ENCODE data around the gene CCDC122.
"Not testable (repeated sequence)": the region's sequence is repeated elsewhere in the genome, so short reads cannot be mapped to it uniquely, and the experiment has no call there.

CCDC122 gene

DNA sequence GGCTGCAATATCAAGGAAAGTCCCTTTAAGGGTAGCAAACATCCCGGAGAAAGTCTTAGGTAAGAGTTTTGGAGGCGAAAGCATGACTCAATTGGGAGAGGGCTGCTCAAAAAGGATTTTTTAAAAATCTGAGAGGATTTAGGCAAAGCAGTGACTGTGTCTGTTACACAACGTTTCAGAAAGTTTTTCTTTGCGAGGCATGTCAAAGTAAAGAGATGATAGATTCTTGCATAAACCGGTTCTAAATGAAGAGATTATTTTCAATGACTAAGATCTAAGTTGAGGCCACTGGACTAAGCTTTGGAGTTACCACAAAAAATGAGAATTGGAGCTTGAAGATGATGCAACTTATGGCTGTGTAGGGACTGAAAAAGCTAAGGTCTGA lies 49.1 kb downstream of the CCDC122 start:
- peak; percentile 73 for DNase-seq (ENCODE audit: extremely low read depth, low read depth)
- TF ChIP-seq, protein P1, sequence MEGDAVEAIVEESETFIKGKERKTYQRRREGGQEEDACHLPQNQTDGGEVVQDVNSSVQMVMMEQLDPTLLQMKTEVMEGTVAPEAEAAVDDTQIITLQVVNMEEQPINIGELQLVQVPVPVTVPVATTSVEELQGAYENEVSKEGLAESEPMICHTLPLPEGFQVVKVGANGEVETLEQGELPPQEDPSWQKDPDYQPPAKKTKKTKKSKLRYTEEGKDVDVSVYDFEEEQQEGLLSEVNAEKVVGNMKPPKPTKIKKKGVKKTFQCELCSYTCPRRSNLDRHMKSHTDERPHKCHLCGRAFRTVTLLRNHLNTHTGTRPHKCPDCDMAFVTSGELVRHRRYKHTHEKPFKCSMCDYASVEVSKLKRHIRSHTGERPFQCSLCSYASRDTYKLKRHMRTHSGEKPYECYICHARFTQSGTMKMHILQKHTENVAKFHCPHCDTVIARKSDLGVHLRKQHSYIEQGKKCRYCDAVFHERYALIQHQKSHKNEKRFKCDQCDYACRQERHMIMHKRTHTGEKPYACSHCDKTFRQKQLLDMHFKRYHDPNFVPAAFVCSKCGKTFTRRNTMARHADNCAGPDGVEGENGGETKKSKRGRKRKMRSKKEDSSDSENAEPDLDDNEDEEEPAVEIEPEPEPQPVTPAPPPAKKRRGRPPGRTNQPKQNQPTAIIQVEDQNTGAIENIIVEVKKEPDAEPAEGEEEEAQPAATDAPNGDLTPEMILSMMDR (IDR thresholded peaks at IDR 0.05; ENCODE audit: low read depth, low read length): no peak

DNA sequence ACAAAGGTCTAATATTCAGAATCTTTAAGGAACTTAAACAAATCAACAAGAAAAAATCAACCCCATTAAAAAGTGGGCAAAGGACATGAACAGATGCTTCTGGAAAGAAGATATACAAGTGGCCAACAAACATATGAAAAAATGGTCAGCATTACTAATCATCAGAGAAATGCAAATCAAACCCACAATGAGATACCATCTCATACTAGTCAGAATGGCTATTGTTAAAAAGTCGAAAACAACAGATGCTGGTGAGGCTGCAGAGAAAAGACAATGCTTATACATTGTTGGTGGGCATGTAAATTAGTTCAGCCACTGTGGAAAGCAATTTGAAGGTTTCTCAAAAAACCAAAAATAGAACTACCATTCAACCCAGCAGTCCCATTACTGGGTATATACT lies 54.9 kb downstream of the CCDC122 start:
- DNase-seq (ENCODE audit: extremely low read depth, low read depth): not testable (repeated sequence)

DNA sequence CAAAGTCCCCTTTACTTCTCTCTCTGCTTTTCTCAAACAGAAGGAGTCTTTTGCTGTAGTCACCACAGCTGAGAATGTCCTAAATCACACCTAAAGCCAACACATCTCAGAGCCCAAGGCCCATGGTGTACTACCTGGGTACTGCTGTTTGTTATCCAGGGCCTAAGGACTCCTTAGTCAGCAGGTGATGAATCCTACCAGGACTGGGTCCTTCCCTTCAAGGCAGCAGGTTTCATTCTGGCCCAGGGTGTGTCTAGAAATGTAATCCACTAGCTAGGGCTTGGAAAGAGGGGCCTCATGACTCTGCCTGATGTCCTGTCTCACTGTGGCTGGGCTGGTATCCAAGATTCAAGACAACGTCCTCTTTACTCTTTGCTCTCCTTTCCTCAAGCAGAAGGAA lies 56.6 kb downstream of the CCDC122 start:
- no peak for DNase-seq (ENCODE audit: extremely low read depth, low read depth)
- TF ChIP-seq, protein P1 (IDR thresholded peaks at IDR 0.05; ENCODE audit: low read depth, low read length): no peak

- TF ChIP-seq, protein P1 (IDR thresholded peaks at IDR 0.05; ENCODE audit: low read depth, low read length): no peak
- no peak for DNase-seq (ENCODE audit: extremely low read depth, low read depth)
Observed at GRCh38 chr13:43816401-43816889, 63.1 kb downstream of the CCDC122 start.

- no peak for DNase-seq (ENCODE audit: extremely low read depth, low read depth)
- TF ChIP-seq, protein P1 (IDR thresholded peaks at IDR 0.05; ENCODE audit: low read depth, low read length): no peak
Observed at GRCh38 chr13:43815204-43815603, 64.3 kb downstream of the CCDC122 start.

GRCh38 chr13:43808676-43809075 lies 70.9 kb downstream of the CCDC122 start:
- TF ChIP-seq, protein P1 (IDR thresholded peaks at IDR 0.05; ENCODE audit: low read depth, low read length): no peak
- DNase-seq (ENCODE audit: extremely low read depth, low read depth): no peak

GRCh38 chr13:43805681-43806128 lies 73.8 kb downstream of the CCDC122 start:
- DNase-seq (ENCODE audit: extremely low read depth, low read depth): no peak
- TF ChIP-seq, protein P1 (IDR thresholded peaks at IDR 0.05; ENCODE audit: low read depth, low read length): no peak

- TF ChIP-seq, protein P1 (IDR thresholded peaks at IDR 0.05; ENCODE audit: low read depth, low read length): no peak
- no peak for DNase-seq (ENCODE audit: extremely low read depth, low read depth)
Observed at GRCh38 chr13:43805071-43805468, 74.5 kb downstream of the CCDC122 start.
